ENCODE data around the gene STAT1.

The STAT1 gene

GRCh38 chr2:190927301-190927700 lies 86.7 kb downstream of the STAT1 start:
- Histone ChIP-seq H3K4me1 (ENCODE audit: control insufficient read depth, insufficient read depth, low read length) (no peaks in the 10 kb centered on the region), H3K9me3 (ENCODE audit: control insufficient read depth, insufficient read depth, low read depth, low read length) (no peaks in the 10 kb centered on the region), H3K36me3 (ENCODE audit: control insufficient read depth in 2 of 2, insufficient read depth in 1 of 2, low read length in 2 of 2) (peaks cover 42 to 68% of the 10 kb centered on the region in 2 experiments), H3K4me3 (ENCODE audit: low read depth, low read length) (no peak overlapping the region), H3K27ac (ENCODE audit: extremely low read depth, low read depth, low read length) (no peak overlapping the region)
- ChIA-PET CTCF (interaction anchor here (0.6 kb wide), 1 partner anchor 80 kb away, joined by 3 read pairs; no protein-coding TSS in a partner anchor), POLR2A (no interaction called here)
- TF ChIP-seq ZNF610 (tag by site-specific recombination; IDR thresholded peaks at IDR 0.05; ENCODE audit: borderline replicate concordance) (no peak), ZNF785 (tag by site-specific recombination; IDR thresholded peaks at IDR 0.05) (no peak), ZNF394 (tag by site-specific recombination; IDR thresholded peaks at IDR 0.05; ENCODE audit: borderline replicate concordance) (no peak), ZNF521 (tag by site-specific recombination; IDR thresholded peaks at IDR 0.05) (no peak), ZNF121 (tag by site-specific recombination; IDR thresholded peaks at IDR 0.05) (no peak), ZNF544 (tag by site-specific recombination; IDR thresholded peaks at IDR 0.05) (no peak), ZNF658 (tag by site-specific recombination; IDR thresholded peaks at IDR 0.05) (no peak), ZNF148 (tag by site-specific recombination; IDR thresholded peaks at IDR 0.05; ENCODE audit: borderline replicate concordance) (no peak), ZNF704 (tag by site-specific recombination; IDR thresholded peaks at IDR 0.05) (no peak), REST (tag by site-specific recombination; IDR thresholded peaks at IDR 0.05) (no peak), ZNF26 (tag by site-specific recombination; IDR thresholded peaks at IDR 0.05) (no peak), ZBTB17 (tag by site-specific recombination; IDR thresholded peaks at IDR 0.05) (no peak), ZNF48 (tag by site-specific recombination; IDR thresholded peaks at IDR 0.05) (no peak), YY1 (tag by site-specific recombination; IDR thresholded peaks at IDR 0.05) (no peak), ZBTB11 (tag by site-specific recombination; conservative IDR thresholded peaks at IDR 0.05; ENCODE audit: low read depth) (no peak), ZNF350 (tag by site-specific recombination; IDR thresholded peaks at IDR 0.05) (no peak), ZNF266 (tag by site-specific recombination; IDR thresholded peaks at IDR 0.05; ENCODE audit: low read depth) (no peak), ZSCAN23 (tag by site-specific recombination; IDR thresholded peaks at IDR 0.05) (no peak), ZSCAN4 (tag by site-specific recombination; IDR thresholded peaks at IDR 0.05) (no peak), ZNF580 (tag by site-specific recombination; IDR thresholded peaks at IDR 0.05) (no peak)

Data from HEK293 (cell line).